ENCODE results near the gene CYLD.

The CYLD gene

DNA sequence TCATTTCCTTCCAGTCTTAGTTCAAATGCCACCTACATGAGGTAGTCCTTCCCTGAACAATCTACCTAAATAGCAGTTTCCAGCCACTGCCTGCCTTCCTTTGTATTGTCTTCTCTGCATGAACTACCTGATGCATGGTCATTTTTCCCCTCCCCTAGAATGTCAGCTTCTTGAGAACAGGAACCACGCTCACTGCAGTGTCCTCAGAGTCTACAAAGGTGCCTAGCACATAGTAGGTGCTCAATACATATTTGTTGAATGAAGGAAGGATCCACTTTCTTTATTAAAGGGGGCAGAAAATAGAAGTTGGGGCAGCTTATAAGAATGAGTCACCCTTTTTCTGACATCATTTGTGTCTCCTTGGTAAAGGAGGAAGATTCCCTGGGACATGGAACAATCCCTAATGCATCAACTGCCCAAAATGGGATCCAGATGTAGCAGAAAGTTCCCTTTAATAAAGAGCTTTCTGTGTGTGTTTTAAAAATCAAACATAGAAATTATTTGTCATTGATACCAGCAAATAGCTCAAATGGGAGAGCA lies 4.4 kb upstream of the CYLD start:
- Histone ChIP-seq H3K9me3 (ENCODE audit: severe bottlenecking) (no peaks in the 10 kb centered on the region), H3K36me3 (no peaks in the 10 kb centered on the region), H3K27ac (no peak overlapping the region), H3K27me3 (ENCODE audit: insufficient read depth, low read depth, severe bottlenecking) (peaks cover 25% of the 10 kb centered on the region), H3K4me3 (ENCODE audit: low read depth, low read length) (no peak overlapping the region)
- TF ChIP-seq, protein P1, sequence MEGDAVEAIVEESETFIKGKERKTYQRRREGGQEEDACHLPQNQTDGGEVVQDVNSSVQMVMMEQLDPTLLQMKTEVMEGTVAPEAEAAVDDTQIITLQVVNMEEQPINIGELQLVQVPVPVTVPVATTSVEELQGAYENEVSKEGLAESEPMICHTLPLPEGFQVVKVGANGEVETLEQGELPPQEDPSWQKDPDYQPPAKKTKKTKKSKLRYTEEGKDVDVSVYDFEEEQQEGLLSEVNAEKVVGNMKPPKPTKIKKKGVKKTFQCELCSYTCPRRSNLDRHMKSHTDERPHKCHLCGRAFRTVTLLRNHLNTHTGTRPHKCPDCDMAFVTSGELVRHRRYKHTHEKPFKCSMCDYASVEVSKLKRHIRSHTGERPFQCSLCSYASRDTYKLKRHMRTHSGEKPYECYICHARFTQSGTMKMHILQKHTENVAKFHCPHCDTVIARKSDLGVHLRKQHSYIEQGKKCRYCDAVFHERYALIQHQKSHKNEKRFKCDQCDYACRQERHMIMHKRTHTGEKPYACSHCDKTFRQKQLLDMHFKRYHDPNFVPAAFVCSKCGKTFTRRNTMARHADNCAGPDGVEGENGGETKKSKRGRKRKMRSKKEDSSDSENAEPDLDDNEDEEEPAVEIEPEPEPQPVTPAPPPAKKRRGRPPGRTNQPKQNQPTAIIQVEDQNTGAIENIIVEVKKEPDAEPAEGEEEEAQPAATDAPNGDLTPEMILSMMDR (IDR thresholded peaks at IDR 0.05; ENCODE audit: low read depth, low read length) = no peak
- no peak for DNase-seq

DNA sequence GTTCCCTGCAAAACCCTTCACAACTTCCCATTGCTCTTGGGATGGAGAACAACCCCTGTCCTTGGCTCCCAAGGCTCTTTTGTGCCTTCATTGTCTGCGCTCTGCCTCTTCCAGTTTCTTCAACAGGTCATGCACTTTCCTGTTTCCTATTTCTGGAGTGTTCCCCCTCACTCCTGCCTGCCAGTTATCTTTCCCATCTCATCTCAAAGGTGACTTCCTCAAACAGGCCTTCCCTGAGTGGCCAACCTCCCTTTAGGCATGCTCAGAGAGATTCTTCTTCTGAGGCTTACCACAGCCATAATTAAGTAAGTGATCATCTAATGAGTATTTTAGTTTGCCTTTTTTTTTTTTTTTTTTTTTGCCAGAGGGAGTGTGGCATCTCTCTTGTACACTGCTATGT lies 2.9 kb upstream of the CYLD start:
- H3K27ac ChIP-seq = no peak overlapping the region
- no peak for DNase-seq

DNA sequence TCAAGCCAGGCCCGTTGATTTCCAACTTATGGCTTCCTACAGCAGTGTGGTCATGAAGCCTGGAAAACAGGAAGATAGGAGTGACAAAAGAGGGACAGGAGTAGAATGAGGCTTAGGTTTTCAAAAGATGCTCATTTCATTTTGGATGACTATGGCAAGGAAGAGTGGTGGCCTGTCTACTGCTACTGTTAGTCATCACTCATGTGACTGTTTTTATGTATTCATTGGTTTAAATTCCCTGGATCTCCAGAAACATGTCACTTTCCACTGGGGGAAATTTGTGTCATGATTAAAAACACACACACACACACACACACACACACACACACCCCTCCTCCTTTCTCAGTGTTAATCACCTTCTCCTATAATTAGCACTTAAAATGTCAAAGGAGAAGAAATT lies 1.1 kb upstream of the CYLD start:
- Histone ChIP-seq H3K27ac (no peak overlapping the region), H3K4me3 (ENCODE audit: low read depth, low read length) (no peak overlapping the region), H3K9me3 (ENCODE audit: severe bottlenecking) (no peaks in the 10 kb centered on the region), H3K36me3 (peaks cover 3% of the 10 kb centered on the region), H3K27me3 (ENCODE audit: insufficient read depth, low read depth, severe bottlenecking) (peaks cover 25% of the 10 kb centered on the region)
- no peak for DNase-seq
- TF ChIP-seq, protein P1 (IDR thresholded peaks at IDR 0.05; ENCODE audit: low read depth, low read length) = no peak

More for the DNA sequence above, 2.9 kb upstream of the CYLD start:
- H3K36me3 ChIP-seq = no peaks in the 10 kb centered on the region
- H3K9me3 ChIP-seq (ENCODE audit: severe bottlenecking) = no peaks in the 10 kb centered on the region
- H3K27me3 ChIP-seq (ENCODE audit: insufficient read depth, low read depth, severe bottlenecking) = peaks cover 25% of the 10 kb centered on the region
- TF ChIP-seq, protein P1 (IDR thresholded peaks at IDR 0.05; ENCODE audit: low read depth, low read length) = no peak
- no peak overlapping the region for H3K4me3 ChIP-seq (ENCODE audit: low read depth, low read length)

DNA sequence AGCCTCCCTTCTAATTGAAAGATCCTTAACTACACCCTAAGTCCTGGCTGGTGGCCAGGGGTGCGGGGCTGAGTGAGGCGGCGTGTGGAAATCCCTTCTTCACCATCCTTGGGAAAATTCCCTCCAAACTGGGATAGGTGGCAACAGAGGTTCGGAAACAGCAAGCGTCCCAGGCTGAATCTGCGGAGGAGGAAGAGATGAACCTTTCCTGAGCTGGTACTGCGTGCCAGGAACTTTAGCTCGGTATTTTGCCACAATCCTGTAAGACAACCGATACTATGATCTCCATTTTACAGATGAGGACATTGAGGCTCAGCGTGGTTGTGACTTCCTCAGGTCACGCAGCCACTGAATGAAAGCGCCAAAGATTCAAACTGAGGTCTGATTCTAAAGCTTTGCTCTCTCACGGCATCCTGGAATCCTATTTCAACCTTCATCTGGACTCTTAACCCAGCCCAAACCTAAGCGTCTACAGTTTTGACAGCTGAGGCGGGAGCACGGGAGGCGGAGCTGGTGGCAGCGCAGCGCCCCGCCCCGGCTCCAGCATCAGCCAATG lies 583 bp upstream of the CYLD start:
- Histone ChIP-seq H3K36me3 (peaks cover 3% of the 10 kb centered on the region), H3K4me3 (ENCODE audit: low read depth, low read length) (peak overlapping the region; percentile 30), H3K27me3 (ENCODE audit: insufficient read depth, low read depth, severe bottlenecking) (peaks cover 21% of the 10 kb centered on the region), H3K9me3 (ENCODE audit: severe bottlenecking) (no peaks in the 10 kb centered on the region), H3K27ac (no peak overlapping the region)
- DNase-seq = no peak
- TF ChIP-seq, protein P1 (IDR thresholded peaks at IDR 0.05; ENCODE audit: low read depth, low read length) = no peak

DNA sequence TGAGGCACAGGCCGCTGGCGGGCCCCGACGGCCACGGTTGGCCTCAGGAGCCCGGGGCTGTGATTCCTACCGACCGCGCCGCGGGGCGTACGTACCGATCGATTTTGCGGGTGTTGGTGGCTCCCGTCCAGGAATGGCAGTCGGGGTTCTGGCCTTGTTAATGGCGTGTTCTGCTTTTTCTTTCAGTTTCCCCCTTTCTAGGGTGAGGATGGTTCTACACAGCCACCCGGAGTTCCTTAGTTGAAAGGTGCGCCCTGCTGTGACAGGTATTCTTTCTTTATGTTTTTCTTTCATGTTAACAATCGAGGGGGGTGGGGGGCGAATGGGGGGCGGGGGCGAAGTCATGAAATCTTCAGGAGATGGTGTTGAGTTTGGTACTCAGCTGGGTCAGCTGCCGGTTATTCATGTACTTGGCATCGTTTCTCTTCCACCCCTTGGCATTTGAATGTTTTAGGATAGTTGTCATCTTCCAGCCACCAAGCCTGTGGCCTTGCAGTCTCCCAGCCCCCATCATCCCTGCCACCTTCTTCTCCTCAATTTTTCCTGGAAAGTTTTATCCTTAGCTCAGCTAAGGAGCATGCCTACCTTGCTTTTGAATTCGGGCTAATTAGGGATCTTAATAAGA lies 802 bp downstream of the CYLD start:
- no peak overlapping the region for H3K27ac ChIP-seq
- DNase-seq = no peak

More for the DNA sequence above, 802 bp downstream of the CYLD start:
- Histone ChIP-seq H3K27me3 (ENCODE audit: insufficient read depth, low read depth, severe bottlenecking) (peaks cover 7% of the 10 kb centered on the region), H3K9me3 (ENCODE audit: severe bottlenecking) (no peaks in the 10 kb centered on the region), H3K4me3 (ENCODE audit: low read depth, low read length) (peak overlapping the region; percentile 63), H3K36me3 (peaks cover 3% of the 10 kb centered on the region)
- TF ChIP-seq, protein P1 (IDR thresholded peaks at IDR 0.05; ENCODE audit: low read depth, low read length) = no peak

All from WERI-Rb-1 (cell line).